PFSK-1 (cell line): Measurements from ENCODE around the gene ELANE.

ENCODE experiments used
- POLR2AphosphoS5 ChIP-seq: IDR thresholded peaks from 2 replicates; pipeline ENCODE4 v1.6.1; 2012; ENCODE audit warnings: low read depth, mild to moderate bottlenecking, control low read depth, low read length, moderate library complexity
- SIN3A ChIP-seq: IDR thresholded peaks from 2 replicates; pipeline ENCODE4 v1.6.1; 2012; ENCODE audit warnings: mild to moderate bottlenecking, low read length, moderate library complexity, borderline replicate concordance; ENCODE audit not compliant: insufficient read depth
- TAF1 ChIP-seq: IDR thresholded peaks from 2 replicates; pipeline ENCODE4 v1.6.1; 2012; ENCODE audit warnings: low read length, control low read depth, borderline replicate concordance; ENCODE audit not compliant: insufficient read depth
- TF ChIP-seq, protein P1 (sequence below), 2 experiments: IDR thresholded peaks; 2 replicates each; pipeline versions ENCODE4 v1.6.1 to v1.8.0; 2011 to 2012; ENCODE audit warnings: low read depth in 2 of 2, low read length in 2 of 2, control low read depth in 1 of 2, inconsistent platforms in 1 of 2, mild to moderate bottlenecking in 1 of 2, moderate library complexity in 1 of 2; ENCODE audit not compliant: insufficient read depth in 1 of 2

DNA sequence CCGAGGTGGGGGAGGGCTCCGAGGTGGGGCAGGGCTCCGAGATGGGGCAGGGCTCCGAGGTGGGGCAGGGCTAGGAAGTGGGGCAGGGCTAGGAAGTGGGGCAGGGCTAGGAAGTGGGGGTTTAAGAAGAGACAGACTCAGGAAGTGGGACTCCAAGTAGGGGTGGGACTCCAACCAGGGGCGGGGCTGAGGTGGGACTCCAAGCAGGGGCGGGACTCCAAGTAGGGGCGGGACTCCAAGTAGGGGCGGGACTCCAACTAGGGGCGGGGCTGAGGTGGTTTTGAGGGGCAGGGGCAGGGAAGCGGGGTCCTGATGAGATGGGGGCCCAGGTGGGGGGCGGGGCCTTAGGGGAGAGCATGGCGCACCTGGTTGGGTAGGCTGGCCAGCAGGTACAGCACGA is 21.0 kb downstream of the ELANE start:
- TF ChIP-seq POLR2AphosphoS5 (no peak), TAF1 (no peak), SIN3A (no peak)
- TF ChIP-seq, protein P1, sequence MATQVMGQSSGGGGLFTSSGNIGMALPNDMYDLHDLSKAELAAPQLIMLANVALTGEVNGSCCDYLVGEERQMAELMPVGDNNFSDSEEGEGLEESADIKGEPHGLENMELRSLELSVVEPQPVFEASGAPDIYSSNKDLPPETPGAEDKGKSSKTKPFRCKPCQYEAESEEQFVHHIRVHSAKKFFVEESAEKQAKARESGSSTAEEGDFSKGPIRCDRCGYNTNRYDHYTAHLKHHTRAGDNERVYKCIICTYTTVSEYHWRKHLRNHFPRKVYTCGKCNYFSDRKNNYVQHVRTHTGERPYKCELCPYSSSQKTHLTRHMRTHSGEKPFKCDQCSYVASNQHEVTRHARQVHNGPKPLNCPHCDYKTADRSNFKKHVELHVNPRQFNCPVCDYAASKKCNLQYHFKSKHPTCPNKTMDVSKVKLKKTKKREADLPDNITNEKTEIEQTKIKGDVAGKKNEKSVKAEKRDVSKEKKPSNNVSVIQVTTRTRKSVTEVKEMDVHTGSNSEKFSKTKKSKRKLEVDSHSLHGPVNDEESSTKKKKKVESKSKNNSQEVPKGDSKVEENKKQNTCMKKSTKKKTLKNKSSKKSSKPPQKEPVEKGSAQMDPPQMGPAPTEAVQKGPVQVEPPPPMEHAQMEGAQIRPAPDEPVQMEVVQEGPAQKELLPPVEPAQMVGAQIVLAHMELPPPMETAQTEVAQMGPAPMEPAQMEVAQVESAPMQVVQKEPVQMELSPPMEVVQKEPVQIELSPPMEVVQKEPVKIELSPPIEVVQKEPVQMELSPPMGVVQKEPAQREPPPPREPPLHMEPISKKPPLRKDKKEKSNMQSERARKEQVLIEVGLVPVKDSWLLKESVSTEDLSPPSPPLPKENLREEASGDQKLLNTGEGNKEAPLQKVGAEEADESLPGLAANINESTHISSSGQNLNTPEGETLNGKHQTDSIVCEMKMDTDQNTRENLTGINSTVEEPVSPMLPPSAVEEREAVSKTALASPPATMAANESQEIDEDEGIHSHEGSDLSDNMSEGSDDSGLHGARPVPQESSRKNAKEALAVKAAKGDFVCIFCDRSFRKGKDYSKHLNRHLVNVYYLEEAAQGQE (IDR thresholded peaks at IDR 0.05; ENCODE audit: insufficient read depth in 1 of 2, low read depth in 2 of 2, low read length in 2 of 2): no peak
